ENCODE measurements around the gene WDTC1. TPM values are rescaled to one million over a fixed set of nuclear protein-coding genes. Genes with fewer than 3 reads are reported as not detected.

Gene WDTC1
- total and polyA plus RNA-seq, 2 of the 13 experiments (the other 11 are each of a cell fraction or from before 2014, with no cell fraction given): 5.5 TPM

- TF ChIP-seq MAZ (IDR thresholded peaks at IDR 0.05; ENCODE audit: borderline replicate concordance, low read depth, low read length) (peak; percentile 23; the same call in 1 of the 2 replicates), MAZ (CRISPR knock-in tag; IDR thresholded peaks at IDR 0.05; ENCODE audit: low read depth) (no peak), ZBTB38 (CRISPR knock-in tag; IDR thresholded peaks at IDR 0.05) (peak; percentile 91), EHMT2 (IDR thresholded peaks at IDR 0.05; ENCODE audit: borderline replicate concordance, low read depth, low read length) (no peak), SP1 (IDR thresholded peaks at IDR 0.05) (no peak), SP1 (CRISPR knock-in tag; IDR thresholded peaks at IDR 0.05) (0 out of 2 replicates have a peak, but pooled peaks have one; percentile 3), ZBTB46 (CRISPR knock-in tag; IDR thresholded peaks at IDR 0.05; ENCODE audit: borderline replicate concordance) (no peak), TOE1 (CRISPR knock-in tag; IDR thresholded peaks at IDR 0.05) (no peak), MIXL1 (CRISPR knock-in tag; IDR thresholded peaks at IDR 0.05) (no peak), ZNF607 (CRISPR knock-in tag; IDR thresholded peaks at IDR 0.05; ENCODE audit: borderline replicate concordance) (0 out of 2 replicates have a peak, but pooled peaks have one; percentile 39), RFXAP (CRISPR knock-in tag; IDR thresholded peaks at IDR 0.05; ENCODE audit: borderline replicate concordance) (peak; percentile 32; the same call in 1 of the 2 replicates), GLI4 (CRISPR knock-in tag; IDR thresholded peaks at IDR 0.05; ENCODE audit: borderline replicate concordance) (no peak), SP4 (CRISPR knock-in tag; IDR thresholded peaks at IDR 0.05) (peak; percentile 65; the same call in 1 of the 2 replicates), RAD21 (CRISPR knock-in tag; IDR thresholded peaks at IDR 0.05) (0 out of 2 replicates have a peak, but pooled peaks have one; percentile 41), PATZ1 (CRISPR knock-in tag; IDR thresholded peaks at IDR 0.05) (peak; percentile 25; the same call in 1 of the 2 replicates), MYC (CRISPR knock-in tag; IDR thresholded peaks at IDR 0.05; ENCODE audit: borderline replicate concordance) (peak; percentile 11; the same call in 1 of the 2 replicates), BORCS8-MEF2B (CRISPR knock-in tag; IDR thresholded peaks at IDR 0.05) (no peak)
- TF ChIP-seq, protein P1, sequence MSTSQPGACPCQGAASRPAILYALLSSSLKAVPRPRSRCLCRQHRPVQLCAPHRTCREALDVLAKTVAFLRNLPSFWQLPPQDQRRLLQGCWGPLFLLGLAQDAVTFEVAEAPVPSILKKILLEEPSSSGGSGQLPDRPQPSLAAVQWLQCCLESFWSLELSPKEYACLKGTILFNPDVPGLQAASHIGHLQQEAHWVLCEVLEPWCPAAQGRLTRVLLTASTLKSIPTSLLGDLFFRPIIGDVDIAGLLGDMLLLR (CRISPR knock-in tag; IDR thresholded peaks at IDR 0.05): no peak
- TF ChIP-seq, protein P2, sequence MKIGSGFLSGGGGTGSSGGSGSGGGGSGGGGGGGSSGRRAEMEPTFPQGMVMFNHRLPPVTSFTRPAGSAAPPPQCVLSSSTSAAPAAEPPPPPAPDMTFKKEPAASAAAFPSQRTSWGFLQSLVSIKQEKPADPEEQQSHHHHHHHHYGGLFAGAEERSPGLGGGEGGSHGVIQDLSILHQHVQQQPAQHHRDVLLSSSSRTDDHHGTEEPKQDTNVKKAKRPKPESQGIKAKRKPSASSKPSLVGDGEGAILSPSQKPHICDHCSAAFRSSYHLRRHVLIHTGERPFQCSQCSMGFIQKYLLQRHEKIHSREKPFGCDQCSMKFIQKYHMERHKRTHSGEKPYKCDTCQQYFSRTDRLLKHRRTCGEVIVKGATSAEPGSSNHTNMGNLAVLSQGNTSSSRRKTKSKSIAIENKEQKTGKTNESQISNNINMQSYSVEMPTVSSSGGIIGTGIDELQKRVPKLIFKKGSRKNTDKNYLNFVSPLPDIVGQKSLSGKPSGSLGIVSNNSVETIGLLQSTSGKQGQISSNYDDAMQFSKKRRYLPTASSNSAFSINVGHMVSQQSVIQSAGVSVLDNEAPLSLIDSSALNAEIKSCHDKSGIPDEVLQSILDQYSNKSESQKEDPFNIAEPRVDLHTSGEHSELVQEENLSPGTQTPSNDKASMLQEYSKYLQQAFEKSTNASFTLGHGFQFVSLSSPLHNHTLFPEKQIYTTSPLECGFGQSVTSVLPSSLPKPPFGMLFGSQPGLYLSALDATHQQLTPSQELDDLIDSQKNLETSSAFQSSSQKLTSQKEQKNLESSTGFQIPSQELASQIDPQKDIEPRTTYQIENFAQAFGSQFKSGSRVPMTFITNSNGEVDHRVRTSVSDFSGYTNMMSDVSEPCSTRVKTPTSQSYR (CRISPR knock-in tag; IDR thresholded peaks at IDR 0.05; ENCODE audit: borderline replicate concordance): no peak
Observed at GRCh38 chr1:27350663-27351540, 116.5 kb downstream of the WDTC1 start (continued).
